ENCODE data around the gene C7orf57. TPM values are rescaled to one million over a fixed set of nuclear protein-coding genes. Genes with fewer than 3 reads are reported as not detected.

Gene C7orf57
- total RNA-seq, 1 experiment from 2014 or later = 3.2 TPM

GRCh38 chr7:48059706-48060105 is 24.4 kb downstream of the C7orf57 start:
- Histone ChIP-seq H3K36me3 (ENCODE audit: control insufficient read depth, insufficient read depth, low read length) (no peaks in the 10 kb centered on the region), H3K4me3 (ENCODE audit: low read depth in 2 of 2, low read length in 2 of 2) (no peak overlapping the region), H3K9me3 (ENCODE audit: control insufficient read depth, insufficient read depth, low read depth, low read length) (peaks cover 8% of the 10 kb centered on the region; the same call in 1 of the 2 replicates), H3K27ac (ENCODE audit: low read length) (no peak overlapping the region), H3K4me1 (ENCODE audit: control insufficient read depth, insufficient read depth, low read length) (no peaks in the 10 kb centered on the region), H3K27me3 (ENCODE audit: control insufficient read depth, insufficient read depth, low read length) (no peaks in the 10 kb centered on the region)
- ChIA-PET POLR2A (no interaction called here), CTCF (no interaction called here)
- intact Hi-C loops (cut with micrococcal nuclease; ENCODE audit: unreplicated experiment) = no loop called here
- in situ Hi-C loops (cut with HindIII; ENCODE audit: low pct_unique_long_range_greater_than_20kb, low sequenced_read_pairs) = no loop called here
- no peak for TF ChIP-seq SIN3A (IDR thresholded peaks at IDR 0.05; ENCODE audit: borderline replicate concordance, insufficient read depth, low read depth, low read length)
- TF ChIP-seq POLR2AphosphoS5 (IDR thresholded peaks at IDR 0.05; ENCODE audit: low read depth, low read length) = no peak
- no TSS peak for BruUV-seq (replicated peaks)
- no peak for DNase-seq (ENCODE audit: low read depth, low spot score)
- ATAC-seq = no peak

DNA sequence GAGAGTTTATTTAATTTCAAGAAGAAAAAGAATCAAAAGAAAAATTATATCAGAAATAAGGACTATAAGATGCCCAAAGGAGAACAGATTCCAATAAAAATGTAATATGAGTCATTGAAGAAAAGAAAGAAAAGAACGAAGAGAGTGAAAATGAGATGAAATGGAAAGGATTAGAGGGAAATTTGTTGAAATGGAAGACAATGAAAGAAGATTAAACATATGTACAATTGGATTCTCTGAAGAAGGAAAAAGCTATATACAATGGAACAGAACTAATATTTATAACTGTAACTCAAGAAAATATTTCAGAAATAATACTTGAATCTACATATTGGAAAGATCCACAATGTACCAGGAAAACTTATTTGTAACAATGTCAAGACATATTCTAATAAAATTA is 28.6 kb downstream of the C7orf57 start:
- in situ Hi-C loops (cut with HindIII; ENCODE audit: low pct_unique_long_range_greater_than_20kb, low sequenced_read_pairs) (no loop called here), intact Hi-C loops (cut with micrococcal nuclease; ENCODE audit: unreplicated experiment) (no loop called here)
- CTCF ChIA-PET = no interaction called here
- Histone ChIP-seq H3K9me3 (ENCODE audit: control insufficient read depth, insufficient read depth, low read depth, low read length) (peaks cover 8% of the 10 kb centered on the region; the same call in 1 of the 2 replicates), H3K36me3 (ENCODE audit: control insufficient read depth, insufficient read depth, low read length) (no peaks in the 10 kb centered on the region), H3K4me3 (ENCODE audit: low read depth in 2 of 2, low read length in 2 of 2) (no peak overlapping the region), H3K27ac (ENCODE audit: low read length) (no peak overlapping the region), H3K4me1 (ENCODE audit: control insufficient read depth, insufficient read depth, low read length) (no peaks in the 10 kb centered on the region), H3K27me3 (ENCODE audit: control insufficient read depth, insufficient read depth, low read length) (no peaks in the 10 kb centered on the region)
- no peak for ATAC-seq
- TF ChIP-seq TCF7L2 (IDR thresholded peaks at IDR 0.05; ENCODE audit: low read depth, low read length) (no peak), POLR2AphosphoS5 (IDR thresholded peaks at IDR 0.05; ENCODE audit: low read depth, low read length) (no peak), CTCF (IDR thresholded peaks at IDR 0.05) (no peak), SIN3A (IDR thresholded peaks at IDR 0.05; ENCODE audit: borderline replicate concordance, insufficient read depth, low read depth, low read length) (no peak)
- TF ChIP-seq, protein P1, sequence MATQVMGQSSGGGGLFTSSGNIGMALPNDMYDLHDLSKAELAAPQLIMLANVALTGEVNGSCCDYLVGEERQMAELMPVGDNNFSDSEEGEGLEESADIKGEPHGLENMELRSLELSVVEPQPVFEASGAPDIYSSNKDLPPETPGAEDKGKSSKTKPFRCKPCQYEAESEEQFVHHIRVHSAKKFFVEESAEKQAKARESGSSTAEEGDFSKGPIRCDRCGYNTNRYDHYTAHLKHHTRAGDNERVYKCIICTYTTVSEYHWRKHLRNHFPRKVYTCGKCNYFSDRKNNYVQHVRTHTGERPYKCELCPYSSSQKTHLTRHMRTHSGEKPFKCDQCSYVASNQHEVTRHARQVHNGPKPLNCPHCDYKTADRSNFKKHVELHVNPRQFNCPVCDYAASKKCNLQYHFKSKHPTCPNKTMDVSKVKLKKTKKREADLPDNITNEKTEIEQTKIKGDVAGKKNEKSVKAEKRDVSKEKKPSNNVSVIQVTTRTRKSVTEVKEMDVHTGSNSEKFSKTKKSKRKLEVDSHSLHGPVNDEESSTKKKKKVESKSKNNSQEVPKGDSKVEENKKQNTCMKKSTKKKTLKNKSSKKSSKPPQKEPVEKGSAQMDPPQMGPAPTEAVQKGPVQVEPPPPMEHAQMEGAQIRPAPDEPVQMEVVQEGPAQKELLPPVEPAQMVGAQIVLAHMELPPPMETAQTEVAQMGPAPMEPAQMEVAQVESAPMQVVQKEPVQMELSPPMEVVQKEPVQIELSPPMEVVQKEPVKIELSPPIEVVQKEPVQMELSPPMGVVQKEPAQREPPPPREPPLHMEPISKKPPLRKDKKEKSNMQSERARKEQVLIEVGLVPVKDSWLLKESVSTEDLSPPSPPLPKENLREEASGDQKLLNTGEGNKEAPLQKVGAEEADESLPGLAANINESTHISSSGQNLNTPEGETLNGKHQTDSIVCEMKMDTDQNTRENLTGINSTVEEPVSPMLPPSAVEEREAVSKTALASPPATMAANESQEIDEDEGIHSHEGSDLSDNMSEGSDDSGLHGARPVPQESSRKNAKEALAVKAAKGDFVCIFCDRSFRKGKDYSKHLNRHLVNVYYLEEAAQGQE (IDR thresholded peaks at IDR 0.05; ENCODE audit: insufficient read depth in 1 of 2, low read depth in 2 of 2, low read length in 1 of 2) = no peak
- no peak for DNase-seq (ENCODE audit: low read depth, low spot score)
- POLR2A ChIA-PET = no interaction called here
- no TSS peak for BruUV-seq (replicated peaks)

- no TSS peak for BruUV-seq (replicated peaks)
- CTCF ChIA-PET = interaction anchor here (1.0 kb wide), 1 partner anchor 43 kb away, joined by 7 read pairs; no protein-coding TSS in a partner anchor
- ATAC-seq = no peak
Measured at GRCh38 chr7:48067475-48067874, 32.1 kb downstream of the C7orf57 start.

More at GRCh38 chr7:48067475-48067874, 32.1 kb downstream of the C7orf57 start:
- POLR2A ChIA-PET = no interaction called here
- Histone ChIP-seq H3K27ac (ENCODE audit: low read length) (no peak overlapping the region), H3K36me3 (ENCODE audit: control insufficient read depth, insufficient read depth, low read length) (no peaks in the 10 kb centered on the region), H3K27me3 (ENCODE audit: control insufficient read depth, insufficient read depth, low read length) (no peaks in the 10 kb centered on the region), H3K4me3 (ENCODE audit: low read depth in 2 of 2, low read length in 2 of 2) (no peak overlapping the region), H3K4me1 (ENCODE audit: control insufficient read depth, insufficient read depth, low read length) (no peaks in the 10 kb centered on the region), H3K9me3 (ENCODE audit: control insufficient read depth, insufficient read depth, low read depth, low read length) (peaks cover 8% of the 10 kb centered on the region; the same call in 1 of the 2 replicates)
- no peak for TF ChIP-seq SIN3A (IDR thresholded peaks at IDR 0.05; ENCODE audit: borderline replicate concordance, insufficient read depth, low read depth, low read length)
- TF ChIP-seq CTCF (IDR thresholded peaks at IDR 0.05) = no peak
- TF ChIP-seq TCF7L2 (IDR thresholded peaks at IDR 0.05; ENCODE audit: low read depth, low read length) = no peak
- TF ChIP-seq, protein P1 (IDR thresholded peaks at IDR 0.05; ENCODE audit: insufficient read depth in 1 of 2, low read depth in 2 of 2, low read length in 1 of 2) = no peak
- no peak for TF ChIP-seq POLR2AphosphoS5 (IDR thresholded peaks at IDR 0.05; ENCODE audit: low read depth, low read length)
- intact Hi-C loops (cut with micrococcal nuclease; ENCODE audit: unreplicated experiment) (no loop called here), in situ Hi-C loops (cut with HindIII; ENCODE audit: low pct_unique_long_range_greater_than_20kb, low sequenced_read_pairs) (no loop called here)
- DNase-seq (ENCODE audit: low read depth, low spot score) = no peak
